ENCODE data around the gene ZNF516. TPM values are rescaled to one million over a fixed set of nuclear protein-coding genes. Genes with fewer than 3 reads are reported as not detected.
A peak's percentile ranks its signal among the peaks of the same experiment; 100 is the strongest.

Gene ZNF516
- total and polyA plus RNA-seq, 8 donors: 5.4 to 21.3 (median 12.7) TPM

- FAIRE-seq: no peak
- Histone ChIP-seq H3K27ac (no peak overlapping the region), H3K4me3 (no peak overlapping the region), H3K4me1 (peaks cover 0 to 4% (median 0%) of the 10 kb centered on the region in 3 donors), H3K36me3 (no peaks in the 10 kb centered on the region), H3K27me3 (peaks cover 0 to 9% (median 0%) of the 10 kb centered on the region in 4 donors), H3K9me3 (no peaks in the 10 kb centered on the region)
- ATAC-seq: no peak
- DNase-seq: no peak
- WGBS, 2 donors: 86 to 91% methylated on average over 19 of the region's 19 CpGs
- no peak for TF ChIP-seq CTCF (IDR thresholded peaks at IDR 0.05)
- intact Hi-C loops (cut with DNase I): no loop called here
Measured at GRCh38 chr18:76522122-76522503, 27.1 kb upstream of the ZNF516 start.

GRCh38 chr18:76521417-76522121 is 26.5 kb upstream of the ZNF516 start:
- no peak for DNase-seq
- no peak overlapping the region for H3K27ac ChIP-seq
- ATAC-seq: no peak
- H3K4me1 ChIP-seq: peaks cover 0 to 4% (median 0%) of the 10 kb centered on the region in 3 donors
- no peaks in the 10 kb centered on the region for H3K36me3 ChIP-seq
- 85 to 87% methylated on average over 11 of the region's 11 CpGs for WGBS, 2 donors
- H3K27me3 ChIP-seq: peaks cover 0 to 15% (median 0%) of the 10 kb centered on the region in 4 donors
- no peaks in the 10 kb centered on the region for H3K9me3 ChIP-seq
- TF ChIP-seq CTCF (IDR thresholded peaks at IDR 0.05): no peak
- no peak for FAIRE-seq
- H3K4me3 ChIP-seq: no peak overlapping the region
- intact Hi-C loops (cut with DNase I): no loop called here

GRCh38 chr18:76518860-76519538 is 24.0 kb upstream of the ZNF516 start:
- FAIRE-seq: no peak
- WGBS, 2 donors: 56 to 57% methylated on average over 18 of the region's 18 CpGs
- ATAC-seq: peak in 3 of 4 donors; percentile 32 to 63 (median 40)
- H3K4me1 ChIP-seq: no peaks in the 10 kb centered on the region
- H3K27ac ChIP-seq: peak overlapping the region in 1 of 4 donors; percentile 15
- TF ChIP-seq CTCF (IDR thresholded peaks at IDR 0.05): no peak
- no peak for DNase-seq
- no peaks in the 10 kb centered on the region for H3K36me3 ChIP-seq
- H3K4me3 ChIP-seq: peak overlapping the region in 1 of 4 donors; percentile 19
- intact Hi-C loops (cut with DNase I): no loop called here
- peaks cover 0 to 17% (median 0%) of the 10 kb centered on the region in 4 donors for H3K27me3 ChIP-seq
- H3K9me3 ChIP-seq: no peaks in the 10 kb centered on the region

GRCh38 chr18:76518123-76518859 is 23.2 kb upstream of the ZNF516 start:
- Histone ChIP-seq H3K36me3 (no peaks in the 10 kb centered on the region), H3K27ac (peak overlapping the region in 1 of 4 donors; percentile 15), H3K4me3 (peak overlapping the region in 1 of 4 donors; percentile 19), H3K4me1 (no peaks in the 10 kb centered on the region), H3K27me3 (peaks cover 0 to 13% (median 0%) of the 10 kb centered on the region in 4 donors), H3K9me3 (no peaks in the 10 kb centered on the region)
- peak in 3 of 4 donors; percentile 57 to 80 (median 71) for ATAC-seq
- DNase-seq: no peak
- 46 to 50% methylated on average over 25 of the region's 25 CpGs for WGBS, 2 donors
- no peak for TF ChIP-seq CTCF (IDR thresholded peaks at IDR 0.05)
- FAIRE-seq: no peak
- intact Hi-C loops (cut with DNase I): no loop called here
